ENCODE results near the gene RAB28.

Gene RAB28

DNA sequence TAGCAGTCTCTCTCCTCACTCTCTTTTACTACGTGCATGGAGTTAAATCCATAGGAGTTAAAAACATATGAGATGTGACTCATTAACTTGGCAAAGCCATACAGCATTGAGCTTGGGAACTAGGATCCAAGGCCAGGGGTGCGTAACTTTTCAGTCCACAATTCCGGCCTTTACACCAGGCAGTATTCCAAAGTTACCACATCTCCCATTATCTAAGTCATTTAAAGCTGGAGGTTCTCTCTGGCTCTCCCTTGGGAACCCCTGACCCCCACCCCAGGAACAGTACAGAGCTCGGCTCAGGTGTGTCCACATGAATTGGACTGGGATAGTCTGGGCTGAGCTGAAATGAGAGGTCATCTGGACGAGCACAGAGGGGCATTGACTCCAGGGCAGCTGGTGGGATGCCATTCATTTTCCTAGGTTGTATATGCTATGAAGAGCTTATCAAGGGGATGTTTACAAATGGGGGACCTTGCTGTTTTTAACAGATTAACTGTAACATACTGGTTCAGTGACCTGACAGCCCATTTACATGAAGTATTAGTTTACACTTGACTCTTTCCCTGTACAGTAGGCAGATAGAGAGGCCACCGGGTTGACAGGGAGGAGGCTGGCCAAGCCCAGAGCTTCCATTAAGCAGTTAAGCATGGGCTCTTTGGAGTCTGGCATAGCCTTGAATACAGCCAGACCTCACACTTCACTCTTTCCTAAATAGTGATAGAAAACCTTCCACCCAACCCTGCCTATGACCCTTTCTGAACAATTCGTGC lies 128.8 kb downstream of the RAB28 start:
- no peak overlapping the region for H3K27ac ChIP-seq (ENCODE audit: low read length)

GRCh38 chr4:13349096-13349495 lies 135.0 kb downstream of the RAB28 start:
- Histone ChIP-seq H3K4me3 (ENCODE audit: low read length) (no peak overlapping the region), H3K36me3 (replicated peaks; ENCODE audit: insufficient read depth, low read length) (no peaks in the 10 kb centered on the region), H3K9me2 (replicated peaks; ENCODE audit: insufficient read depth, low read length) (no peaks in the 10 kb centered on the region), H3K4me2 (ENCODE audit: low read depth, low read length) (no peak overlapping the region), H3F3A (ENCODE audit: insufficient read depth, low read length) (no peaks in the 10 kb centered on the region), H3K79me2 (ENCODE audit: low read length) (no peaks in the 10 kb centered on the region), H4K20me1 (ENCODE audit: insufficient read depth, low read length) (no peaks in the 10 kb centered on the region), H3K27me3 (replicated peaks; ENCODE audit: insufficient read depth, low read length) (no peaks in the 10 kb centered on the region), H3K9me3 (replicated peaks; ENCODE audit: insufficient read depth, low read length) (no peaks in the 10 kb centered on the region), H3K4me1 (ENCODE audit: low read length) (no peaks in the 10 kb centered on the region), H2AFZ (ENCODE audit: low read length) (no peak overlapping the region), H3K9ac (ENCODE audit: low read length) (no peak overlapping the region), H3K27ac (ENCODE audit: low read length) (no peak overlapping the region)
- TF ChIP-seq EZH2 (optimal IDR thresholded peaks at IDR 0.05; ENCODE audit: low read depth, low read length) (no peak), EZH2phosphoT487 (IDR thresholded peaks at IDR 0.05; ENCODE audit: low read length) (no peak)
- DNase-seq = no peak

More for the DNA sequence above, 128.8 kb downstream of the RAB28 start:
- DNase-seq = no peak
- no peak for TF ChIP-seq EZH2phosphoT487 (IDR thresholded peaks at IDR 0.05; ENCODE audit: low read length)
- no peak for TF ChIP-seq EZH2 (optimal IDR thresholded peaks at IDR 0.05; ENCODE audit: low read depth, low read length)
- TF ChIP-seq, protein P1, sequence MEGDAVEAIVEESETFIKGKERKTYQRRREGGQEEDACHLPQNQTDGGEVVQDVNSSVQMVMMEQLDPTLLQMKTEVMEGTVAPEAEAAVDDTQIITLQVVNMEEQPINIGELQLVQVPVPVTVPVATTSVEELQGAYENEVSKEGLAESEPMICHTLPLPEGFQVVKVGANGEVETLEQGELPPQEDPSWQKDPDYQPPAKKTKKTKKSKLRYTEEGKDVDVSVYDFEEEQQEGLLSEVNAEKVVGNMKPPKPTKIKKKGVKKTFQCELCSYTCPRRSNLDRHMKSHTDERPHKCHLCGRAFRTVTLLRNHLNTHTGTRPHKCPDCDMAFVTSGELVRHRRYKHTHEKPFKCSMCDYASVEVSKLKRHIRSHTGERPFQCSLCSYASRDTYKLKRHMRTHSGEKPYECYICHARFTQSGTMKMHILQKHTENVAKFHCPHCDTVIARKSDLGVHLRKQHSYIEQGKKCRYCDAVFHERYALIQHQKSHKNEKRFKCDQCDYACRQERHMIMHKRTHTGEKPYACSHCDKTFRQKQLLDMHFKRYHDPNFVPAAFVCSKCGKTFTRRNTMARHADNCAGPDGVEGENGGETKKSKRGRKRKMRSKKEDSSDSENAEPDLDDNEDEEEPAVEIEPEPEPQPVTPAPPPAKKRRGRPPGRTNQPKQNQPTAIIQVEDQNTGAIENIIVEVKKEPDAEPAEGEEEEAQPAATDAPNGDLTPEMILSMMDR (IDR thresholded peaks at IDR 0.05; ENCODE audit: low read length) = no peak
- Histone ChIP-seq H3K4me1 (ENCODE audit: low read length) (no peaks in the 10 kb centered on the region), H3K4me2 (ENCODE audit: low read depth, low read length) (no peak overlapping the region), H3K79me2 (ENCODE audit: low read length) (no peaks in the 10 kb centered on the region), H3F3A (ENCODE audit: insufficient read depth, low read length) (no peaks in the 10 kb centered on the region), H3K27me3 (replicated peaks; ENCODE audit: insufficient read depth, low read length) (no peaks in the 10 kb centered on the region), H3K4me3 (ENCODE audit: low read length) (no peak overlapping the region), H3K9ac (ENCODE audit: low read length) (no peak overlapping the region), H3K9me3 (replicated peaks; ENCODE audit: insufficient read depth, low read length) (no peaks in the 10 kb centered on the region), H2AFZ (ENCODE audit: low read length) (no peak overlapping the region), H3K36me3 (replicated peaks; ENCODE audit: insufficient read depth, low read length) (no peaks in the 10 kb centered on the region), H4K20me1 (ENCODE audit: insufficient read depth, low read length) (no peaks in the 10 kb centered on the region), H3K9me2 (replicated peaks; ENCODE audit: insufficient read depth, low read length) (no peaks in the 10 kb centered on the region)

- Histone ChIP-seq H3K4me1 (ENCODE audit: low read length) (no peaks in the 10 kb centered on the region), H3K9me2 (replicated peaks; ENCODE audit: insufficient read depth, low read length) (no peaks in the 10 kb centered on the region), H3K27me3 (replicated peaks; ENCODE audit: insufficient read depth, low read length) (no peaks in the 10 kb centered on the region), H3K27ac (ENCODE audit: low read length) (no peak overlapping the region), H4K20me1 (ENCODE audit: insufficient read depth, low read length) (no peaks in the 10 kb centered on the region), H3K79me2 (ENCODE audit: low read length) (no peaks in the 10 kb centered on the region), H3K36me3 (replicated peaks; ENCODE audit: insufficient read depth, low read length) (no peaks in the 10 kb centered on the region), H3K4me3 (ENCODE audit: low read length) (no peak overlapping the region), H3K4me2 (ENCODE audit: low read depth, low read length) (no peak overlapping the region), H3K9ac (ENCODE audit: low read length) (no peak overlapping the region), H3F3A (ENCODE audit: insufficient read depth, low read length) (no peaks in the 10 kb centered on the region), H2AFZ (ENCODE audit: low read length) (no peak overlapping the region), H3K9me3 (replicated peaks; ENCODE audit: insufficient read depth, low read length) (no peaks in the 10 kb centered on the region)
- no peak for DNase-seq
- TF ChIP-seq EZH2phosphoT487 (IDR thresholded peaks at IDR 0.05; ENCODE audit: low read length) (no peak), EZH2 (optimal IDR thresholded peaks at IDR 0.05; ENCODE audit: low read depth, low read length) (no peak)
- TF ChIP-seq, protein P1 (IDR thresholded peaks at IDR 0.05; ENCODE audit: low read length) = no peak
Measured at GRCh38 chr4:13348216-13348615, 135.9 kb downstream of the RAB28 start.

DNA sequence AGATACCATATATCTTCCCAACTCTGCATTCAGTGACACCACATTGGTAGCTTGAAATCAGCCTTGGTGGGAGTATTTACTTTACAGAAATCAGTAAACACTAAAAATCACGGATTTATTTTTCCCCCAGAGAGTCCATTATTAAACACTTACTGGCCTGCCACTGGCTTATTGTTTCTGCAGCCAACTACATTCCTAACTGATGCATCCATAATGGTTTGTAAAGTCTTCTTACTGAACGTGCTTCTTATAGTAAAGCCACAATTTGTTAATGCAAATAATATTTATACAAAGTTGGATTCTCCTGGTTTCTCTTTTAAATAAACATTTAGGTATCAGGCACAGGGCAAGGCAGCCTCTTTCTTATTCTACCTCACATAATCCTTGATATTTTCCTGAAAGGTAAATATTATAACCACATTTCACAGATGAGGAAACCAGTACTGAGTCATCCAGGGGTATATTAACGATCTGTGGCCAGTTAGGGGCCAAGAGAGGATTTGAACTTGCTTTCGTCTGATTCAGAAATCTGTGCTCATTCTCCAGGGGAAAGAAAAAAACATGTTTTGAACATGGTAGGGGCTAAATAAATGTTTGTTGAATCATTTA lies 136.5 kb downstream of the RAB28 start:
- TF ChIP-seq EZH2 (optimal IDR thresholded peaks at IDR 0.05; ENCODE audit: low read depth, low read length) = no peak
- TF ChIP-seq, protein P1 (IDR thresholded peaks at IDR 0.05; ENCODE audit: low read length) = no peak
- TF ChIP-seq EZH2phosphoT487 (IDR thresholded peaks at IDR 0.05; ENCODE audit: low read length) = no peak
- Histone ChIP-seq H3F3A (ENCODE audit: insufficient read depth, low read length) (no peaks in the 10 kb centered on the region), H4K20me1 (ENCODE audit: insufficient read depth, low read length) (no peaks in the 10 kb centered on the region), H3K9me3 (replicated peaks; ENCODE audit: insufficient read depth, low read length) (no peaks in the 10 kb centered on the region), H3K4me1 (ENCODE audit: low read length) (no peaks in the 10 kb centered on the region), H2AFZ (ENCODE audit: low read length) (no peak overlapping the region), H3K9ac (ENCODE audit: low read length) (no peak overlapping the region), H3K79me2 (ENCODE audit: low read length) (no peaks in the 10 kb centered on the region), H3K4me2 (ENCODE audit: low read depth, low read length) (no peak overlapping the region), H3K9me2 (replicated peaks; ENCODE audit: insufficient read depth, low read length) (no peaks in the 10 kb centered on the region), H3K27ac (ENCODE audit: low read length) (no peak overlapping the region), H3K27me3 (replicated peaks; ENCODE audit: insufficient read depth, low read length) (no peaks in the 10 kb centered on the region), H3K4me3 (ENCODE audit: low read length) (no peak overlapping the region), H3K36me3 (replicated peaks; ENCODE audit: insufficient read depth, low read length) (no peaks in the 10 kb centered on the region)
- DNase-seq = no peak

All from MM.1S (cell line).